Keratinocyte (primary cell): Measurements from ENCODE around the gene EFHD1. TPM values are rescaled to one million over a fixed set of nuclear protein-coding genes. Genes with fewer than 3 reads are reported as not detected.

Source experiments
- DNase-seq: peaks from one replicate; pipeline ENCODE4 v3.0.0-alpha.2; 2011; ENCODE audit warnings: low read depth, missing footprints, low spot score
- FAIRE-seq: peaks from 2 replicates; lab custom pipeline; 2011; peaks lifted over from hg19 to GRCh38; lab: Jason Lieb, UNC
- H2AFZ ChIP-seq: 2 replicates; pipeline ENCODE4 v1.6.0; 2012; ENCODE audit warnings: low read length, control low read depth, inconsistent platforms; ENCODE audit not compliant: control insufficient read depth
- H3K27ac ChIP-seq: 2 replicates; pipeline ENCODE4 v1.5.1; 2011; ENCODE audit warnings: low read length; ENCODE audit not compliant: control insufficient read depth, insufficient read depth
- H3K27me3 ChIP-seq: 3 replicates; pipeline ENCODE4 v1.6.0; 2011; ENCODE audit warnings: low read length; ENCODE audit not compliant: control insufficient read depth, insufficient read depth; ENCODE audit errors: extremely low read depth
- H3K36me3 ChIP-seq, 2 experiments: 2 replicates in 1 of 2; 3 replicates in 1 of 2; pipeline ENCODE4 v1.5.1; 2011; ENCODE audit warnings: low read length in 2 of 2, mild to moderate bottlenecking in 1 of 2; ENCODE audit not compliant: control insufficient read depth in 2 of 2, insufficient read depth in 2 of 2; ENCODE audit errors: extremely low read depth in 1 of 2
- H3K4me1 ChIP-seq: 3 replicates; pipeline ENCODE4 v1.5.1; 2011; ENCODE audit warnings: low read length; ENCODE audit not compliant: control insufficient read depth, insufficient read depth; ENCODE audit errors: extremely low read depth
- H3K4me2 ChIP-seq: 3 replicates; pipeline ENCODE4 v1.6.0; 2011; ENCODE audit warnings: low read depth, low read length; ENCODE audit not compliant: control insufficient read depth, insufficient read depth; ENCODE audit errors: extremely low read depth
- H3K4me3 ChIP-seq, 3 experiments: fragments of 200-600 bp in 1 of 3; sonication (generic) in 1 of 3; 2 replicates in 2 of 3; 3 replicates in 1 of 3; pipeline ENCODE4 v1.5.1; 2011 to 2016; ENCODE audit warnings: low read length in 3 of 3, mild to moderate bottlenecking in 3 of 3, control low read depth in 2 of 3, inconsistent platforms in 1 of 3, low read depth in 1 of 3, mixed read lengths in 1 of 3, mixed run types in 1 of 3, moderate library complexity in 1 of 3; ENCODE audit not compliant: control insufficient read depth in 2 of 3, insufficient read depth in 2 of 3; ENCODE audit errors: extremely low read depth in 1 of 3
- H3K79me2 ChIP-seq: 2 replicates; pipeline ENCODE4 v1.6.0; 2012; ENCODE audit warnings: low read length; ENCODE audit not compliant: control insufficient read depth, insufficient read depth
- H3K9ac ChIP-seq: 3 replicates; pipeline ENCODE4 v1.6.0; 2011; ENCODE audit warnings: low read length; ENCODE audit not compliant: control insufficient read depth, insufficient read depth; ENCODE audit errors: extremely low read depth
- H3K9me1 ChIP-seq: 3 replicates; pipeline ENCODE4 v1.6.0; 2011; ENCODE audit warnings: low read length; ENCODE audit not compliant: control insufficient read depth, insufficient read depth; ENCODE audit errors: extremely low read depth
- H3K9me3 ChIP-seq: 2 replicates; pipeline ENCODE4 v1.5.1; 2012; ENCODE audit warnings: low read depth, low read length; ENCODE audit not compliant: control insufficient read depth
- H4K20me1 ChIP-seq: 3 replicates; pipeline ENCODE4 v1.6.0; 2011; ENCODE audit warnings: low read length; ENCODE audit not compliant: control insufficient read depth, insufficient read depth; ENCODE audit errors: extremely low read depth
- EZH2 ChIP-seq: IDR thresholded peaks from one replicate; pipeline ENCODE4 v1.6.1; 2012; ENCODE audit warnings: inconsistent platforms, mild to moderate bottlenecking, low read length, moderate library complexity
- dilution Hi-C: fragments of 300-500 bp; cut with MboI; formaldehyde crosslinking; loops from one replicate; pipeline ENCODE4 v1.7.0; 2020; ENCODE audit warnings: low sequenced_read_pairs; ENCODE audit not compliant: extremely low pct_ligation_motif_present
- polyA plus RNA-seq, 5 experiments: library from polyadenylated mRNA; depleted of rRNA in 3 of 5; stranded (reverse) in 3 of 5; stranded (forward) in 1 of 5; unstranded in 1 of 5; fragments of >200 nt; gene quantifications; 1 replicate in 1 of 5; 2 replicates in 3 of 5; 3 replicates in 1 of 5; pipeline versions ENCODE4 v1.2.1 to v1.2.3, GENCODE V29; 2011 to 2012; ENCODE audit warnings: missing spikeins in 2 of 5, low read depth in 1 of 5, low replicate concordance in 1 of 5
- TF ChIP-seq, protein P1 (sequence below), 3 experiments: IDR thresholded peaks in 1 of 3; conservative IDR thresholded peaks in 1 of 3; optimal IDR thresholded peaks in 1 of 3; 2 replicates in 2 of 3; 3 replicates in 1 of 3; pipeline versions ENCODE3 to v1.5.1; 2011; ENCODE audit warnings: low read length in 3 of 3, mild to moderate bottlenecking in 3 of 3, moderate library complexity in 2 of 3, control low read depth in 1 of 3, inconsistent platforms in 1 of 3; ENCODE audit not compliant: insufficient read depth in 2 of 3; ENCODE audit errors: extremely low read depth in 1 of 3

The EFHD1 gene
- polyA plus RNA-seq, 1 donor (not counting 4 experiments of a cell fraction or from before 2014, with no cell fraction given): not detected

DNA sequence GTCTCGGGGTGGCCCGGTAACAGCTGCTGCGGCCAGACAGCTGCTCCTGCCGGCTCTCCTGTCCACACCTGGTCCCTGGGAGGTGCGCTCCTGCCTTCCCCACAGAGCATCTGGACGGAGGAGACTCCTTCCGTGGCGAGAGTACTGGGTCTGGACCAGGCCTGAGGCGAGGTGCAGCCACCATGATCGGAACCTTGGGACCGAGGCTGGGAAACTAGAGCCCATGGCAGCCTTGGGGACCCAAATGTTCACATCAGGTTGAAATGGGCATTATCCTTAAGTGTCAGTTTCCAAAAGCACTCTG, 64.4 kb downstream of the EFHD1 start:
- H3K4me2 ChIP-seq: peak overlapping the region; percentile 88
- no peaks in the 10 kb centered on the region for H3K36me3 ChIP-seq
- H3K9me3 ChIP-seq: no peaks in the 10 kb centered on the region
- DNase-seq: no peak
- peaks cover 55% of the 10 kb centered on the region for H3K79me2 ChIP-seq
- H3K4me3 ChIP-seq: peak overlapping the region; percentile 94 to 99 (median 97)
- H3K4me1 ChIP-seq: peaks cover 26% of the 10 kb centered on the region
- dilution Hi-C loops: no loop called here
- no peaks in the 10 kb centered on the region for H3K9me1 ChIP-seq
- no peaks in the 10 kb centered on the region for H3K27me3 ChIP-seq
- peak overlapping the region; percentile 93 for H3K27ac ChIP-seq
- no peak for FAIRE-seq
- peaks cover 3% of the 10 kb centered on the region for H4K20me1 ChIP-seq
- H2AFZ ChIP-seq: peak overlapping the region; percentile 84
- no peak for TF ChIP-seq EZH2
- peak overlapping the region; percentile 97 for H3K9ac ChIP-seq

DNA sequence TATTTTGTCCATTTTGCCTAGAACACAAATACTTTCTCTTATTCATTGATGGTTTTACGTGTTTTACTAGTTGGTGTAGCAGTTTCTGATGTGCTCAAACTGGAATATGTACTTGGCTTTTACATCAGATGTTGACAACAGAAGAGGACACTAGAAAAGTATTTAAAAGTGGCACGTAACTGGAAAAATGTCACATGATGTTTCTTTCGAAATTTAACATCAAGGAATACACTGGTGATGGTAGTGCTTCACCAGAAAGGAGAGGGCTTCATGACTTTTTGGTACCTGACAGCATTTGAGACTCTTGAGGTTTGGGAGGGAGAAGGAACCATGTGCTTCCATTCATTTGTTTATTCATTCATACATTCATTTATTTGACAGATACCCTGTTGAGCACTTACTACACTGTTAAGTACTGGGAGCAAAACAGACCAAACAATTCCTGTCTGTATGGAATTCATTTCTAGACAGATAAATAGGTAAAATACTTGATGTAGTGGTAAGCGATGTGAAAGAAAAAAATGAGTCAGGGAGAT, 65.2 kb downstream of the EFHD1 start:
- dilution Hi-C loops: no loop called here
- peak overlapping the region; percentile 97 for H3K9ac ChIP-seq
- peak overlapping the region; percentile 93 for H3K27ac ChIP-seq
- H3K4me3 ChIP-seq: peak overlapping the region; percentile 94 to 99 (median 97)
- peak overlapping the region; percentile 88 for H3K4me2 ChIP-seq
- H3K9me3 ChIP-seq: no peaks in the 10 kb centered on the region
- H4K20me1 ChIP-seq: peaks cover 3% of the 10 kb centered on the region
- DNase-seq: no peak
- H3K79me2 ChIP-seq: peaks cover 63% of the 10 kb centered on the region
- FAIRE-seq: no peak
- H3K36me3 ChIP-seq: no peaks in the 10 kb centered on the region
- no peaks in the 10 kb centered on the region for H3K9me1 ChIP-seq
- H3K4me1 ChIP-seq: peaks cover 26% of the 10 kb centered on the region
- H3K27me3 ChIP-seq: no peaks in the 10 kb centered on the region
- H2AFZ ChIP-seq: no peak overlapping the region
- TF ChIP-seq EZH2: no peak
- TF ChIP-seq, protein P1, sequence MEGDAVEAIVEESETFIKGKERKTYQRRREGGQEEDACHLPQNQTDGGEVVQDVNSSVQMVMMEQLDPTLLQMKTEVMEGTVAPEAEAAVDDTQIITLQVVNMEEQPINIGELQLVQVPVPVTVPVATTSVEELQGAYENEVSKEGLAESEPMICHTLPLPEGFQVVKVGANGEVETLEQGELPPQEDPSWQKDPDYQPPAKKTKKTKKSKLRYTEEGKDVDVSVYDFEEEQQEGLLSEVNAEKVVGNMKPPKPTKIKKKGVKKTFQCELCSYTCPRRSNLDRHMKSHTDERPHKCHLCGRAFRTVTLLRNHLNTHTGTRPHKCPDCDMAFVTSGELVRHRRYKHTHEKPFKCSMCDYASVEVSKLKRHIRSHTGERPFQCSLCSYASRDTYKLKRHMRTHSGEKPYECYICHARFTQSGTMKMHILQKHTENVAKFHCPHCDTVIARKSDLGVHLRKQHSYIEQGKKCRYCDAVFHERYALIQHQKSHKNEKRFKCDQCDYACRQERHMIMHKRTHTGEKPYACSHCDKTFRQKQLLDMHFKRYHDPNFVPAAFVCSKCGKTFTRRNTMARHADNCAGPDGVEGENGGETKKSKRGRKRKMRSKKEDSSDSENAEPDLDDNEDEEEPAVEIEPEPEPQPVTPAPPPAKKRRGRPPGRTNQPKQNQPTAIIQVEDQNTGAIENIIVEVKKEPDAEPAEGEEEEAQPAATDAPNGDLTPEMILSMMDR (optimal IDR thresholded peaks at IDR 0.05 in 1 of 3, IDR thresholded peaks at IDR 0.05 in 1 of 3, conservative IDR thresholded peaks at IDR 0.05 in 1 of 3; ENCODE audit: extremely low read depth in 1 of 3, insufficient read depth in 2 of 3, low read length in 3 of 3): no peak

DNA sequence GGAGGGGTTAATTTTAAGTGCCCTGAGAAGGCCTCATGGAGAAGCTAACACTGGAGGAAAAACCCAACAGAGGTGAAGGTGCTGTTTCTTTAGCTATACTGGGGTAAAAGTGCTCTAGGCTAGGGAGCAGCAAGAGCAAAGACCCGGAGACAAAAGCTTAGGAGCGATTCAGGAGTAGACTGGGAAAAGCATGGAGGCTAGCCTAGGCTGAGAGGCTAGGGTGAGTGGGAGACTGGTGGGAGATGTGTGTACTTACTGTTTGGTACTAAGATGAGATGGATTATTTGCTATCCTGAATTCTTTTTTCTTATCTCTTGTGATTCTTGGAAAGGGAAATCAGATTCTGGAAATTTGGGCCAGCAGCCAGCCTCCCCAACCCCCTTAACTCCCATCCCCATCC, 65.7 kb downstream of the EFHD1 start:
- dilution Hi-C loops: no loop called here
- peak overlapping the region; percentile 88 for H3K4me2 ChIP-seq
- H3K9me3 ChIP-seq: no peaks in the 10 kb centered on the region
- peak overlapping the region; percentile 94 to 99 (median 97) for H3K4me3 ChIP-seq
- peak overlapping the region; percentile 36 for H3K27ac ChIP-seq
- no peak for TF ChIP-seq EZH2
- TF ChIP-seq, protein P1 (optimal IDR thresholded peaks at IDR 0.05 in 1 of 3, IDR thresholded peaks at IDR 0.05 in 1 of 3, conservative IDR thresholded peaks at IDR 0.05 in 1 of 3; ENCODE audit: extremely low read depth in 1 of 3, insufficient read depth in 2 of 3, low read length in 3 of 3): no peak
- peak overlapping the region; percentile 97 for H3K9ac ChIP-seq
- no peak for DNase-seq
- no peaks in the 10 kb centered on the region for H3K9me1 ChIP-seq
- peaks cover 26% of the 10 kb centered on the region for H3K4me1 ChIP-seq
- H3K79me2 ChIP-seq: peaks cover 67% of the 10 kb centered on the region
- FAIRE-seq: no peak
- no peaks in the 10 kb centered on the region for H3K36me3 ChIP-seq
- H3K27me3 ChIP-seq: no peaks in the 10 kb centered on the region
- H2AFZ ChIP-seq: no peak overlapping the region
- H4K20me1 ChIP-seq: peaks cover 3% of the 10 kb centered on the region
